ENCODE results near the gene AKIRIN2. TPM values are rescaled to one million over a fixed set of nuclear protein-coding genes. Genes with fewer than 3 reads are reported as not detected.

AKIRIN2 gene
- total and polyA plus RNA-seq, 2 of the 13 experiments (the other 11 are each of a cell fraction or from before 2014, with no cell fraction given) = 15.6 to 23.4 TPM

DNA sequence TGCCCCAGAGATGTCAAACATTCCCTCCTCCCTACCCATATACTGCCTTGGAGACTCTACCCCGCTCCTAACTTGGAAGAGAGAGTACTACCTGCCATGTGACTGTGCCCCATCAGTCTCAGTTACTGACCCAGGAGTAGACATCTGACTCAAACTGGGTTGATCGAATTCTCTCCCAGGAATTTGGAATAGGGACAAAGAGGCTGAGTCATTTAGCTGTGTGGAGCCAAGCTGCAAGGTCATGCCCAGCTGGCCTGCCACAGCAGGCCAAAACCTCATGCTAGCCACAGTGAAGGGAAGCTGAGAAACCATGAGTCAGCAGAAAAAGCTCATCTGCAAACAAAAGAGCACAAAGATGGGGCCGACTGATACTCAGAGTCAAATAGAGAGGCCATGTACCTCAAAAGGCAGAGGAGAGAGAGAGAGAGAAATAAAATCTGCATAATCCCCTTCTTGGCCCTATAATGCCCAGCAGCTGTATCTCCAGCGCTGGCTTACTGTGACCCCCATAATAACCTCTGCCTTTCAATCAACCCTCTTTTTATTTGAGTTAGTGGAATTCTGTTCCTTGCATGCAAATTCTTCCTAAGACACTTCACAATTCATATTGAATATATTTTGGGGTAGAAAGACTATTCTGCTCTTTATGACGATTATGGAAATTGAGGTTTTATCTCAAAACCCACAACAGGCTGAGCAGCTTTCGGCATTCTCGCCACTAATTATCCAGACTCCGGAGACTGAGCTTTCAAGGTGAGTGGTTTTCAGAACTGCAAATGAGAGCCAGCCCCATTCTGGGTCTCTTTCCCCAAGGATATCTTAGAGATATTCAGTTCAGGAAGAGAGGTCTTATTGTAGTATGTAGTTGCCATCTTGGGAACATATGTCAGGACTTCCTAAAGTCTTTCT lies 21.4 kb upstream of the AKIRIN2 start (continued):
- TF ChIP-seq, protein P1, sequence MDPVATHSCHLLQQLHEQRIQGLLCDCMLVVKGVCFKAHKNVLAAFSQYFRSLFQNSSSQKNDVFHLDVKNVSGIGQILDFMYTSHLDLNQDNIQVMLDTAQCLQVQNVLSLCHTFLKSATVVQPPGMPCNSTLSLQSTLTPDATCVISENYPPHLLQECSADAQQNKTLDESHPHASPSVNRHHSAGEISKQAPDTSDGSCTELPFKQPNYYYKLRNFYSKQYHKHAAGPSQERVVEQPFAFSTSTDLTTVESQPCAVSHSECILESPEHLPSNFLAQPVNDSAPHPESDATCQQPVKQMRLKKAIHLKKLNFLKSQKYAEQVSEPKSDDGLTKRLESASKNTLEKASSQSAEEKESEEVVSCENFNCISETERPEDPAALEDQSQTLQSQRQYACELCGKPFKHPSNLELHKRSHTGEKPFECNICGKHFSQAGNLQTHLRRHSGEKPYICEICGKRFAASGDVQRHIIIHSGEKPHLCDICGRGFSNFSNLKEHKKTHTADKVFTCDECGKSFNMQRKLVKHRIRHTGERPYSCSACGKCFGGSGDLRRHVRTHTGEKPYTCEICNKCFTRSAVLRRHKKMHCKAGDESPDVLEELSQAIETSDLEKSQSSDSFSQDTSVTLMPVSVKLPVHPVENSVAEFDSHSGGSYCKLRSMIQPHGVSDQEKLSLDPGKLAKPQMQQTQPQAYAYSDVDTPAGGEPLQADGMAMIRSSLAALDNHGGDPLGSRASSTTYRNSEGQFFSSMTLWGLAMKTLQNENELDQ (CRISPR knock-in tag; IDR thresholded peaks at IDR 0.05; ENCODE audit: borderline replicate concordance) = no peak
- TF ChIP-seq ZNF468 (CRISPR knock-in tag; IDR thresholded peaks at IDR 0.05) = no peak
- 0 out of 2 replicates have a peak, but pooled peaks have one; percentile 20 for TF ChIP-seq HOXA3 (CRISPR knock-in tag; IDR thresholded peaks at IDR 0.05)
- no peak for TF ChIP-seq BRD4 (CRISPR knock-in tag; IDR thresholded peaks at IDR 0.05)
- TF ChIP-seq THAP11 (CRISPR knock-in tag; IDR thresholded peaks at IDR 0.05) = peak; percentile 61
- no peak for TF ChIP-seq SETDB1 (CRISPR knock-in tag; IDR thresholded peaks at IDR 0.05; ENCODE audit: borderline replicate concordance)
- TF ChIP-seq MBD4 (IDR thresholded peaks at IDR 0.05; ENCODE audit: borderline replicate concordance, low read length) = no peak
- TF ChIP-seq, protein P2, sequence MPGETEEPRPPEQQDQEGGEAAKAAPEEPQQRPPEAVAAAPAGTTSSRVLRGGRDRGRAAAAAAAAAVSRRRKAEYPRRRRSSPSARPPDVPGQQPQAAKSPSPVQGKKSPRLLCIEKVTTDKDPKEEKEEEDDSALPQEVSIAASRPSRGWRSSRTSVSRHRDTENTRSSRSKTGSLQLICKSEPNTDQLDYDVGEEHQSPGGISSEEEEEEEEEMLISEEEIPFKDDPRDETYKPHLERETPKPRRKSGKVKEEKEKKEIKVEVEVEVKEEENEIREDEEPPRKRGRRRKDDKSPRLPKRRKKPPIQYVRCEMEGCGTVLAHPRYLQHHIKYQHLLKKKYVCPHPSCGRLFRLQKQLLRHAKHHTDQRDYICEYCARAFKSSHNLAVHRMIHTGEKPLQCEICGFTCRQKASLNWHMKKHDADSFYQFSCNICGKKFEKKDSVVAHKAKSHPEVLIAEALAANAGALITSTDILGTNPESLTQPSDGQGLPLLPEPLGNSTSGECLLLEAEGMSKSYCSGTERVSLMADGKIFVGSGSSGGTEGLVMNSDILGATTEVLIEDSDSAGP (CRISPR knock-in tag; IDR thresholded peaks at IDR 0.05; ENCODE audit: borderline replicate concordance) = no peak
- peak; percentile 59; the same call in 1 of the 2 replicates for TF ChIP-seq ZNF121 (CRISPR knock-in tag; IDR thresholded peaks at IDR 0.05)
- TF ChIP-seq ZNF567 (CRISPR knock-in tag; IDR thresholded peaks at IDR 0.05; ENCODE audit: borderline replicate concordance) = no peak
- TF ChIP-seq, protein P3, sequence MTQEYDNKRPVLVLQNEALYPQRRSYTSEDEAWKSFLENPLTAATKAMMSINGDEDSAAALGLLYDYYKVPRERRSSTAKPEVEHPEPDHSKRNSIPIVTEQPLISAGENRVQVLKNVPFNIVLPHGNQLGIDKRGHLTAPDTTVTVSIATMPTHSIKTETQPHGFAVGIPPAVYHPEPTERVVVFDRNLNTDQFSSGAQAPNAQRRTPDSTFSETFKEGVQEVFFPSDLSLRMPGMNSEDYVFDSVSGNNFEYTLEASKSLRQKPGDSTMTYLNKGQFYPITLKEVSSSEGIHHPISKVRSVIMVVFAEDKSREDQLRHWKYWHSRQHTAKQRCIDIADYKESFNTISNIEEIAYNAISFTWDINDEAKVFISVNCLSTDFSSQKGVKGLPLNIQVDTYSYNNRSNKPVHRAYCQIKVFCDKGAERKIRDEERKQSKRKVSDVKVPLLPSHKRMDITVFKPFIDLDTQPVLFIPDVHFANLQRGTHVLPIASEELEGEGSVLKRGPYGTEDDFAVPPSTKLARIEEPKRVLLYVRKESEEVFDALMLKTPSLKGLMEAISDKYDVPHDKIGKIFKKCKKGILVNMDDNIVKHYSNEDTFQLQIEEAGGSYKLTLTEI (CRISPR knock-in tag; conservative IDR thresholded peaks at IDR 0.05) = no peak
- TF ChIP-seq SYNCRIP (IDR thresholded peaks at IDR 0.05; ENCODE audit: insufficient read depth, low read depth, low read length) = no peak
- TF ChIP-seq ZNF367 (CRISPR knock-in tag; IDR thresholded peaks at IDR 0.05; ENCODE audit: borderline replicate concordance) = no peak
- TF ChIP-seq, protein P4, sequence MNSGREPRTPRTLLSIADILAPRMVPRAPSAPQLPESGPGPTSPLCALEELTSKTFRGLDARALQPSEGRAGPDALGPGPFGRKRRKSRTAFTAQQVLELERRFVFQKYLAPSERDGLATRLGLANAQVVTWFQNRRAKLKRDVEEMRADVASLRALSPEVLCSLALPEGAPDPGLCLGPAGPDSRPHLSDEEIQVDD (CRISPR knock-in tag; IDR thresholded peaks at IDR 0.05; ENCODE audit: borderline replicate concordance) = no peak
- TF ChIP-seq ZFP82 (CRISPR knock-in tag; IDR thresholded peaks at IDR 0.05; ENCODE audit: borderline replicate concordance) = no peak
- no peak for TF ChIP-seq ELF1 (CRISPR knock-in tag; IDR thresholded peaks at IDR 0.05)
- no peak for TF ChIP-seq ZNF749 (CRISPR knock-in tag; IDR thresholded peaks at IDR 0.05; ENCODE audit: borderline replicate concordance)
- 0 out of 2 replicates have a peak, but pooled peaks have one; percentile 28 for TF ChIP-seq EHMT2 (IDR thresholded peaks at IDR 0.05; ENCODE audit: borderline replicate concordance, low read depth, low read length)
- no peak for TF ChIP-seq TRIM24 (CRISPR knock-in tag; IDR thresholded peaks at IDR 0.05)
- TF ChIP-seq RBFOX2 (IDR thresholded peaks at IDR 0.05; ENCODE audit: low read depth, low read length) = no peak
- no peak for TF ChIP-seq HHEX (CRISPR knock-in tag; IDR thresholded peaks at IDR 0.05)
- no peak for TF ChIP-seq NCOA1 (CRISPR knock-in tag; IDR thresholded peaks at IDR 0.05)
- TF ChIP-seq BORCS8-MEF2B (CRISPR knock-in tag; IDR thresholded peaks at IDR 0.05) = no peak
- peak; percentile 96 for TF ChIP-seq ZNF12 (CRISPR knock-in tag; IDR thresholded peaks at IDR 0.05)
